NB4 (cell line): Measurements from ENCODE around the gene SLC9A8.

ENCODE experiments used
- CTCF ChIP-seq: IDR thresholded peaks from one replicate; pipeline ENCODE4 v1.5.1; 2012; ENCODE audit warnings: low read depth, low read length
- MYC ChIP-seq: IDR thresholded peaks from 2 replicates; pipeline ENCODE4 v1.6.1; 2011; ENCODE audit warnings: low read depth, low read length
- POLR2A ChIP-seq: IDR thresholded peaks from 2 replicates; pipeline ENCODE4 v1.6.1; 2011; ENCODE audit warnings: mild to moderate bottlenecking; ENCODE audit not compliant: insufficient read length; ENCODE audit errors: extremely low read depth
- TF ChIP-seq, protein P1 (sequence below): IDR thresholded peaks from 2 replicates; pipeline ENCODE4 v1.6.1; 2011; ENCODE audit warnings: low read depth, low read length

DNA sequence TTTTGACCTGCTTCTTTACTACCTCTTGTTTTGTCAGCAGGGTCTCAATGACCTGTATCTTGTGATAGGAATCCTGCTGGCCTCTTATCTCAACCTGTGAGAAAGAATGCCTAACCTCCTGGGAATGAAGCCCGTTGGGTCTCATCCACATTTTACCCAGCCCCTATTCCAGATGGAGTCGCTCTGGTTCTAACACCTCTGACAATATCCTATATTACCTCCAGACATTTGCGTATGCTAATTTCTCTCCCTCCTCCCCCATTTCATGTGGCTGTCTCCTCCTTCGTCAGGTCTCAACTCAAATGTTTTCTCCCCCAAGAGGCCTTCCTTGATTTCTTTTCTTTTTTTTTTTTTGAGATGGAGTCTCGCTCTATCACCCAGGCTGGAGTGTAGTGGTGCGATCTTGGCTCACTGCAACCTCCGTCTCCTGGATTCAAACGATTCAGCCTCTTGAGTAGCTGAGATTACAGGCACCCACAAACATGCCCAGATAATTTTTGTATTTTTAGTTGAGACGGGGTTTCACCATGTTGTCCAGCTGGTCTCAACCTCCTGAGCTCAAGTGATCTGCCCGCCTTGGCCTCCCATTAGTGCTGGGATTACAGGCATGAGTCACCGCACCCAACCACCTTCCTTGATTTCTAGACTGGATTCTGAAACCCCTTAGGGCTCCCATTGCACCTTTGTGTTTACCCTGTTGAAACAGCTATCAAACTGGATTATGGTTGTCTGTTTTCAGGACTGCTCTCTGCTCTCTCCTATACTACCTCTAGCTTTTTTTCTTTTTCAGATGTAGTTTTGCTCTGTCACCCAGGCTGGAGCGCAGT, 49.5 kb upstream of the SLC9A8 start:
- TF ChIP-seq MYC (no peak), CTCF (no peak), POLR2A (no peak)
- TF ChIP-seq, protein P1, sequence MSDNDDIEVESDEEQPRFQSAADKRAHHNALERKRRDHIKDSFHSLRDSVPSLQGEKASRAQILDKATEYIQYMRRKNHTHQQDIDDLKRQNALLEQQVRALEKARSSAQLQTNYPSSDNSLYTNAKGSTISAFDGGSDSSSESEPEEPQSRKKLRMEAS, result no peak
